Smooth muscle cell (in vitro differentiated cells): ENCODE data around the gene KCND3. TPM values are rescaled to one million over a fixed set of nuclear protein-coding genes. Genes with fewer than 3 reads are reported as not detected.

Experiments used
- DNase-seq: peaks from one replicate; lab custom pipeline; 2025; ENCODE audit not compliant: unreplicated experiment; lab: John Stamatoyannopoulos, UW
- H2AFZ ChIP-seq: fragments of 200-600 bp; sonication (generic); 2 replicates; pipeline ENCODE4 v1.6.0; 2016; ENCODE audit warnings: antibody characterized with exemption, low read depth, mild to moderate bottlenecking
- H3F3A ChIP-seq: fragments of 200-600 bp; sonication (generic); 2 replicates; pipeline ENCODE4 v1.6.0; 2017; ENCODE audit warnings: antibody characterized with exemption, low read depth
- H3K27ac ChIP-seq: fragments of 200-600 bp; sonication (generic); 2 replicates; pipeline ENCODE4 v1.5.1; 2016; ENCODE audit warnings: low read depth, mild to moderate bottlenecking
- H3K27me3 ChIP-seq: fragments of 200-600 bp; sonication (generic); 2 replicates; pipeline ENCODE4 v1.6.1; 2016; ENCODE audit warnings: low read depth, mild to moderate bottlenecking
- H3K36me3 ChIP-seq: fragments of 200-600 bp; sonication (generic); 2 replicates; pipeline ENCODE4 v1.5.1; 2016; ENCODE audit warnings: low read depth
- H3K4me1 ChIP-seq: fragments of 200-600 bp; sonication (generic); 2 replicates; pipeline ENCODE4 v1.5.1; 2016; ENCODE audit warnings: low read depth
- H3K4me2 ChIP-seq: fragments of 200-600 bp; sonication (generic); 2 replicates; pipeline ENCODE4 v1.6.0; 2016; ENCODE audit warnings: mild to moderate bottlenecking
- H3K4me3 ChIP-seq: fragments of 200-600 bp; sonication (generic); 2 replicates; pipeline ENCODE4 v1.5.1; 2016; ENCODE audit warnings: mild to moderate bottlenecking
- H3K79me2 ChIP-seq: fragments of 200-600 bp; sonication (generic); 2 replicates; pipeline ENCODE4 v1.6.0; 2016; ENCODE audit warnings: low read depth, mild to moderate bottlenecking
- H3K9ac ChIP-seq: fragments of 200-600 bp; sonication (generic); 2 replicates; pipeline ENCODE4 v1.6.0; 2016; ENCODE audit warnings: low read depth
- H3K9me3 ChIP-seq: fragments of 200-600 bp; sonication (generic); replicated peaks from 2 replicates; pipeline ENCODE4 v1.5.1; 2016; ENCODE audit warnings: low read depth
- H4K20me1 ChIP-seq: fragments of 200-600 bp; sonication (generic); 2 replicates; pipeline ENCODE4 v1.6.0; 2016; ENCODE audit warnings: low read depth
- WGBS: methylation state at CpG from one replicate; pipeline ENCODE4 v1.1.7; 2016; ENCODE audit warnings: low lambda C conversion rate; 5-methylcytosine and 5-hydroxymethylcytosine counted together
- polyA plus RNA-seq: library from polyadenylated mRNA; unstranded; fragments of >200 nt; fragmentation: Nextera tagmentation; extraction: Ambion mirVana; gene quantifications from 2 replicates; pipeline ENCODE4 v1.2.1, GENCODE V29; 2016
- total RNA-seq: library from RNA; depleted of rRNA; stranded (reverse); fragments of >200 nt; gene quantifications from 2 replicates; pipeline ENCODE4 v1.2.3, GENCODE V29; 2014
- TF ChIP-seq, protein P1 (sequence below): fragments of 200-600 bp; sonication (generic); IDR thresholded peaks from 2 replicates; pipeline ENCODE4 v1.5.1; 2017; ENCODE audit warnings: borderline replicate concordance, mild to moderate bottlenecking, antibody characterized with exemption; ENCODE audit not compliant: insufficient read depth, poor library complexity, severe bottlenecking

Gene KCND3
- total and polyA plus RNA-seq, 2 experiments from 2014 or later = 0.97 to 2.2 TPM

GRCh38 chr1:111738436-111739193 lies 250.9 kb downstream of the KCND3 start:
- no peaks in the 10 kb centered on the region for H3K9me3 ChIP-seq
- peak; percentile 77 for DNase-seq
- peaks cover 6% of the 10 kb centered on the region for H4K20me1 ChIP-seq
- H2AFZ ChIP-seq = peak overlapping the region; percentile 64
- peaks cover 9% of the 10 kb centered on the region for H3F3A ChIP-seq
- H3K9ac ChIP-seq = peak overlapping the region; percentile 16
- peak overlapping the region; percentile 53 for H3K4me3 ChIP-seq
- under 1% methylated on average over 27 of the region's 61 CpGs for WGBS
- no peaks in the 10 kb centered on the region for H3K36me3 ChIP-seq
- TF ChIP-seq, protein P1, sequence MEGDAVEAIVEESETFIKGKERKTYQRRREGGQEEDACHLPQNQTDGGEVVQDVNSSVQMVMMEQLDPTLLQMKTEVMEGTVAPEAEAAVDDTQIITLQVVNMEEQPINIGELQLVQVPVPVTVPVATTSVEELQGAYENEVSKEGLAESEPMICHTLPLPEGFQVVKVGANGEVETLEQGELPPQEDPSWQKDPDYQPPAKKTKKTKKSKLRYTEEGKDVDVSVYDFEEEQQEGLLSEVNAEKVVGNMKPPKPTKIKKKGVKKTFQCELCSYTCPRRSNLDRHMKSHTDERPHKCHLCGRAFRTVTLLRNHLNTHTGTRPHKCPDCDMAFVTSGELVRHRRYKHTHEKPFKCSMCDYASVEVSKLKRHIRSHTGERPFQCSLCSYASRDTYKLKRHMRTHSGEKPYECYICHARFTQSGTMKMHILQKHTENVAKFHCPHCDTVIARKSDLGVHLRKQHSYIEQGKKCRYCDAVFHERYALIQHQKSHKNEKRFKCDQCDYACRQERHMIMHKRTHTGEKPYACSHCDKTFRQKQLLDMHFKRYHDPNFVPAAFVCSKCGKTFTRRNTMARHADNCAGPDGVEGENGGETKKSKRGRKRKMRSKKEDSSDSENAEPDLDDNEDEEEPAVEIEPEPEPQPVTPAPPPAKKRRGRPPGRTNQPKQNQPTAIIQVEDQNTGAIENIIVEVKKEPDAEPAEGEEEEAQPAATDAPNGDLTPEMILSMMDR = no peak
- no peaks in the 10 kb centered on the region for H3K79me2 ChIP-seq
- peak overlapping the region; percentile 36 for H3K27ac ChIP-seq
- peak overlapping the region; percentile 85 for H3K4me2 ChIP-seq
- H3K27me3 ChIP-seq = peaks cover 13% of the 10 kb centered on the region
- peaks cover 26% of the 10 kb centered on the region for H3K4me1 ChIP-seq

DNA sequence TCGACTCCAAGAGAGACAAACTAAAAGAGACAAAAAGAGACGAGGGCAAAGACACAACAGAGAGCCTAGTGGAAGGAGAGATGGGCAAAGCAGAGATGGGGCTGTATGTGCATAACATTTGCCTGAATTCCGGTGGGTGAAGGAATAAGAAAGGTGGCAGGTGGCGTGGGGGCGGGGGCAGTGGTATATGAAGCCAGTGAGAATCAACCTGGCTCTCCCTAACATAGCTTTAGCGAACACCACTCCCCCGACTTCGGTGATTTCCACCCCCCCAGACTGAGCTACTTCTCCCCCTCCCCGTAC lies 251.4 kb downstream of the KCND3 start:
- TF ChIP-seq, protein P1 = no peak

GRCh38 chr1:111737216-111738132 lies 252.0 kb downstream of the KCND3 start:
- 52% methylated on average over 8 of the region's 8 CpGs for WGBS
- Histone ChIP-seq H4K20me1 (peaks cover 12% of the 10 kb centered on the region), H3K36me3 (no peaks in the 10 kb centered on the region), H3K4me3 (peak overlapping the region; percentile 53), H3K27me3 (peaks cover 13% of the 10 kb centered on the region), H3K4me2 (peak overlapping the region; percentile 85), H3F3A (peaks cover 9% of the 10 kb centered on the region), H3K79me2 (no peaks in the 10 kb centered on the region), H3K4me1 (peaks cover 26% of the 10 kb centered on the region), H3K27ac (no peak overlapping the region), H3K9ac (no peak overlapping the region), H3K9me3 (no peaks in the 10 kb centered on the region), H2AFZ (peak overlapping the region; percentile 64)
- DNase-seq = no peak
- TF ChIP-seq, protein P1 = no peak

More for the DNA sequence above, 251.4 kb downstream of the KCND3 start:
- Histone ChIP-seq H3K9ac (peak overlapping the region; percentile 16), H3K27me3 (peaks cover 13% of the 10 kb centered on the region), H3K27ac (peak overlapping the region; percentile 36), H3K36me3 (no peaks in the 10 kb centered on the region), H3F3A (peaks cover 9% of the 10 kb centered on the region), H3K79me2 (no peaks in the 10 kb centered on the region), H3K4me2 (peak overlapping the region; percentile 85), H4K20me1 (peaks cover 10% of the 10 kb centered on the region), H3K4me3 (peak overlapping the region; percentile 53), H3K9me3 (no peaks in the 10 kb centered on the region), H2AFZ (peak overlapping the region; percentile 64), H3K4me1 (peaks cover 26% of the 10 kb centered on the region)
- 18% methylated on average over 5 of the region's 9 CpGs for WGBS
- DNase-seq = no peak
